ENCODE results near the gene MTSS2. TPM values are rescaled to one million over a fixed set of nuclear protein-coding genes. Genes with fewer than 3 reads are reported as not detected.

MTSS2 gene
- total RNA-seq, 1 donor, result 56.5 TPM

DNA sequence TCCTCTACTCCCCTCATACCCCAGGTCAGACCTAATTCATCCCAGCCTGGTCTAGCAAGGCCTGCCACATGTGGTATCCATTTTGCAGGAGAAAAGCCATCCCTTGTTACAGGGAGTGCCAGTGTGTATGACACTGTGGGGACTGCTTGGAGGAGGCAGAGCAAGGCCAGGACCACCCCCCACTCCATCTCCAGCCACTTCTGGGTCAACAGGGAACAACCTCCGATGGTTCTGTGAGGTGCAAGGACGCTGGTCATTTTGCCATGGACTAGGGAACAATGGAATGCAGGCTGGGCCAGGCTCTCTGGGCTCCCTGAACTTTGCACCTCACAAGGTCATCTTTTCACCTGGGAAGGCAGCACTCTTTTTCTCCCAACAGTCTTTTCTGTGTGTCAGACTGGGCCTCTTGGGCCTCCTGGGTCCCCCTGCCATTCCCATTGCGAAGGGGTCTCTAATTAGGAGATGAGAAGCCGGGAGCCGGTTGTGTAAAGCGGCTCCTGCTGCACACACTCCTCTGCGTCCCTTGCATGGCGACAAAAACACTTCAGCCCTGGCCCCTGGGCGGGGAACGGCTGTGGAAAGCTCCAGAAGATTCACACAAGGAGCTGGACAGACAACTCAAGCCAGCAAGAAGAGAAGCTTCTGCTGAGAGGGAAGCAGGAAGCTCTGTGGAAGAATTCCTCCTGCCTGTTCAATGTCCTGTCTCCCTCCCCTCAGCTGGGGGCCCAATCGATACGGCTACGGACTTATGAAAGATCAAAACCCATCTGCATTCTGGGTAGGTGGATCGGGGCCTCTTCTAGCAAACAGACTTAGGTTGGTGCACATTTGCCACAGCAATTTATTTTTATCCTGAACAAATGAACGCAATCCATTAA lies 38.5 kb upstream of the MTSS2 start:
- no peaks in the 10 kb centered on the region for H3K4me1 ChIP-seq (ENCODE audit: insufficient read depth, low read length)
- H3K27ac ChIP-seq (ENCODE audit: low read depth, low read length), result no peak overlapping the region
- no peak for DNase-seq (ENCODE audit: insufficient read length, low spot score, missing footprints)

DNA sequence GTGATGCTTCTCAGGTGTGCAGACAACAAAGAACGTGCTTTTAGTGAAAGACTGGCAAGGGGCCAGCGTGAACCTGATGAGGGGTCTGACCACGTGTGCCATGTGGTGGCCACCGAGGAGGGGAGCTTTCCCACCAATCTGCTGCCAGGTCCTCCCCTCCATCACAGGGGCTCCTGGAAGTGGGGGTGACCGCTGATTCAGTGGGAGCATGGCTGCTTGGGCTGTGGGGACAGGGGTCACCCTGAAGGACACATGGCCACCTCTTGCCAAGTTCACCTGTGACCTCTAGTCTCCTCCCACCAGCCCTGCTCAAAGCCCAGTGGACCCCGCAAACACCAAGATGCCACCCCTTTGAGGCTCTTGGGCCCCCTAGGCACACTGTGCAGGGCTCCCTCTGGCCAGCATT lies 37.9 kb upstream of the MTSS2 start:
- H3K36me3 ChIP-seq (ENCODE audit: insufficient read depth, low read length), result peaks cover 4% of the 10 kb centered on the region
- H4K20me1 ChIP-seq (ENCODE audit: insufficient read depth, low read length), result no peaks in the 10 kb centered on the region
- no peak overlapping the region for H3K4me3 ChIP-seq (ENCODE audit: insufficient read depth, low read length)
- H3K9me3 ChIP-seq (ENCODE audit: low read depth, low read length), result no peaks in the 10 kb centered on the region
- H3K79me2 ChIP-seq (ENCODE audit: insufficient read depth, low read length), result no peaks in the 10 kb centered on the region
- H2AFZ ChIP-seq (ENCODE audit: low read length), result no peak overlapping the region
- no peak overlapping the region for H3K27ac ChIP-seq (ENCODE audit: low read depth, low read length)
- peaks cover under 1% of the 10 kb centered on the region for H3K4me1 ChIP-seq (ENCODE audit: insufficient read depth, low read length)
- no peak overlapping the region for H3K4me2 ChIP-seq (ENCODE audit: insufficient read depth, low read length)
- TF ChIP-seq, protein P1, sequence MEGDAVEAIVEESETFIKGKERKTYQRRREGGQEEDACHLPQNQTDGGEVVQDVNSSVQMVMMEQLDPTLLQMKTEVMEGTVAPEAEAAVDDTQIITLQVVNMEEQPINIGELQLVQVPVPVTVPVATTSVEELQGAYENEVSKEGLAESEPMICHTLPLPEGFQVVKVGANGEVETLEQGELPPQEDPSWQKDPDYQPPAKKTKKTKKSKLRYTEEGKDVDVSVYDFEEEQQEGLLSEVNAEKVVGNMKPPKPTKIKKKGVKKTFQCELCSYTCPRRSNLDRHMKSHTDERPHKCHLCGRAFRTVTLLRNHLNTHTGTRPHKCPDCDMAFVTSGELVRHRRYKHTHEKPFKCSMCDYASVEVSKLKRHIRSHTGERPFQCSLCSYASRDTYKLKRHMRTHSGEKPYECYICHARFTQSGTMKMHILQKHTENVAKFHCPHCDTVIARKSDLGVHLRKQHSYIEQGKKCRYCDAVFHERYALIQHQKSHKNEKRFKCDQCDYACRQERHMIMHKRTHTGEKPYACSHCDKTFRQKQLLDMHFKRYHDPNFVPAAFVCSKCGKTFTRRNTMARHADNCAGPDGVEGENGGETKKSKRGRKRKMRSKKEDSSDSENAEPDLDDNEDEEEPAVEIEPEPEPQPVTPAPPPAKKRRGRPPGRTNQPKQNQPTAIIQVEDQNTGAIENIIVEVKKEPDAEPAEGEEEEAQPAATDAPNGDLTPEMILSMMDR (IDR thresholded peaks at IDR 0.05; ENCODE audit: extremely low read depth, low read depth, low read length), result no peak
- no peak for DNase-seq (ENCODE audit: insufficient read length, low spot score, missing footprints)
- H3K27me3 ChIP-seq (ENCODE audit: insufficient read depth, low read length), result no peaks in the 10 kb centered on the region

More for the DNA sequence above, 38.5 kb upstream of the MTSS2 start:
- H3K79me2 ChIP-seq (ENCODE audit: insufficient read depth, low read length), result no peaks in the 10 kb centered on the region
- no peaks in the 10 kb centered on the region for H3K27me3 ChIP-seq (ENCODE audit: insufficient read depth, low read length)
- H3K4me3 ChIP-seq (ENCODE audit: insufficient read depth, low read length), result no peak overlapping the region
- H3K36me3 ChIP-seq (ENCODE audit: insufficient read depth, low read length), result peaks cover 4% of the 10 kb centered on the region
- H4K20me1 ChIP-seq (ENCODE audit: insufficient read depth, low read length), result no peaks in the 10 kb centered on the region
- H2AFZ ChIP-seq (ENCODE audit: low read length), result no peak overlapping the region
- TF ChIP-seq, protein P1 (IDR thresholded peaks at IDR 0.05; ENCODE audit: extremely low read depth, low read depth, low read length), result no peak
- no peak overlapping the region for H3K4me2 ChIP-seq (ENCODE audit: insufficient read depth, low read length)
- no peaks in the 10 kb centered on the region for H3K9me3 ChIP-seq (ENCODE audit: low read depth, low read length)

DNA sequence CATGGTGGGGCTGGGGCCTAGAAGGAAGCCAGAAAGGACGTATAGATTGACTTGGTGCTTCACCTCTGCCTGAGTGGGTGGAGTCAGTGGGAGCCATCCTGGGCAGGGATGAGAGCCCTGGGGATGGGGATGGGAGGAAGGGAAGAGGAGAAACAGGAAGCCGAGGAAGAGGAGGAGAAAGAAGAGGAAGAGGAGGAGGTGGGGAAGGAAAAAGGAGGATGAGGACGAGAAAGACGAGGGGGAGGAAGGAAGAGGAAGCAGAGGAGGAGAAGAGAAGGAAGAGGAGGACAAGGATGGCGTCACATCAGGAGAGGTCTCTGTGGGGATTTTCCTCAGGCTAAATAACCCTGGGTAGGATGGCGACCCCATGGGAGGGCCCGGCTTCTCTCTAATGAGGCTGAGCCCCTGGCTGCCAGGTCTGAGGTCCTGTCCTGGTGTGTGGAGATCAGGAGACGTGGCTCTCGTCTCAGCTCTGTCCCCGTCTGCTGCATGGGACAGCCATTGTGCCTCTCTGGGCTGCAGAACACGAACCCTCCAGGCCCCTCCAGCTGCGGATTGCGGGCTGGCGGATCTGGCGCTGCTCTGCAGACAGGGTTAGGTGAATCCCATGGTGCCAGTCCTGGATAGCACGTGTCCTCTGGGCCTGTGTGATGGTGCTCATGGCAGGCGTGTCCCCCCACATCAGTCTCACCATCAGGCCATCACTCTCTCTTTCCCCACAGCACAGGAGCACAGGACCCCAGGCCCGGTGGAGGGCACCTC lies 35.5 kb upstream of the MTSS2 start:
- Histone ChIP-seq H3K27me3 (ENCODE audit: insufficient read depth, low read length) (no peaks in the 10 kb centered on the region), H3K36me3 (ENCODE audit: insufficient read depth, low read length) (peaks cover 4% of the 10 kb centered on the region), H3K4me3 (ENCODE audit: insufficient read depth, low read length) (no peak overlapping the region), H3K9me3 (ENCODE audit: low read depth, low read length) (no peaks in the 10 kb centered on the region), H2AFZ (ENCODE audit: low read length) (no peak overlapping the region), H3K79me2 (ENCODE audit: insufficient read depth, low read length) (peaks cover 5% of the 10 kb centered on the region), H3K4me1 (ENCODE audit: insufficient read depth, low read length) (peaks cover 5% of the 10 kb centered on the region), H3K27ac (ENCODE audit: low read depth, low read length) (no peak overlapping the region), H4K20me1 (ENCODE audit: insufficient read depth, low read length) (no peaks in the 10 kb centered on the region), H3K4me2 (ENCODE audit: insufficient read depth, low read length) (no peak overlapping the region)
- TF ChIP-seq, protein P1 (IDR thresholded peaks at IDR 0.05; ENCODE audit: extremely low read depth, low read depth, low read length), result no peak
- DNase-seq (ENCODE audit: insufficient read length, low spot score, missing footprints), result no peak

All from osteoblast (primary cell).